ENCODE results near the gene ELOVL2. TPM values are rescaled to one million over a fixed set of nuclear protein-coding genes. Genes with fewer than 3 reads are reported as not detected.

Gene ELOVL2
- total RNA-seq, 2 experiments from 2014 or later = not detected

DNA sequence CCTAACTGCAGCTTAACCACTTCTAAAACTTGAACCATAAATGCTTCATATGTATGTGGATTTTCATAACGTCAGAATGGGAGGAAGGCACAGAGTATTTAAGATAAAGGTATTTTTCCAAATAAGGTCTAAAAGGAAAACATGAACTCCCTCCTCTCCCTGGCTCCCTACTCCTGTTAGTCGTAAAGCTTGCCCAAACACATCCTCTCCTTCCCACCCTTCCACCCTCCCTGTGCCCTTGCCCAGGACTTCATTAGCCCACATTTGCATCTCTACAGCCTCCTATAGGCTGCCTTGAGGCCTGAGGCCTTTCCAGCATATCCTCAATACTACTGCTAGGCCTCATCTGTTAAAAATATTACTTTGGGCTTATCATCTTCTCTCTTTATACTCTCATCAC is 32.4 kb upstream of the ELOVL2 start:
- peaks cover 4% of the 10 kb centered on the region for H3K27me3 Mint-ChIP-seq (ENCODE audit: low read depth)
- DNase-seq (no peak), ATAC-seq (no peak)
- no peak overlapping the region for H3K27ac Mint-ChIP-seq
- H3K9me3 Mint-ChIP-seq (ENCODE audit: insufficient read depth) = no peaks in the 10 kb centered on the region
- ChIA-PET POLR2A (no interaction called here), CTCF (no interaction called here)
- H3K4me1 Mint-ChIP-seq (ENCODE audit: low read depth) = no peaks in the 10 kb centered on the region
- H3K36me3 Mint-ChIP-seq (ENCODE audit: low read depth) = no peaks in the 10 kb centered on the region
- H3K4me3 Mint-ChIP-seq = no peak overlapping the region

DNA sequence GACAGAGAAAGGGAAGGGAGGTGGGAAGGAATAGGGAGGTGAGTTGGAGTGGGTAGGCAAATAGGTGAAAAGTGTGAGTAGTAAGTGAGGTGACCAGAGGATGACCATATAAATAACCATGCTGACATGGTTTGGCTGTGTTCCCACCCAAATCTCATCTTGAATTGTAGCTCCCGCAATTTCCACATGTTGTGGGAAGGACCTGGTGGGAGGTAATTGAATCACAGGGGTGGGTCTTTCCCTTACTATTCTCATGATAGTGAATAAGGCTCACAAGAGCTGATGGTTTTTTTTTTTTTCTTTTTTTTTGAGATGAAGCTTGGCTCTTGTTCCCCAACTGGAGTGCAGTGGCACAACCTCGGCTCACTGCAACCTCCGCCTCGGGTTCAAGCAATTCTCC is 28.0 kb upstream of the ELOVL2 start:
- Mint-ChIP-seq H3K27ac (no peak overlapping the region), H3K9me3 (ENCODE audit: insufficient read depth) (no peaks in the 10 kb centered on the region), H3K36me3 (ENCODE audit: low read depth) (no peaks in the 10 kb centered on the region), H3K4me3 (no peak overlapping the region), H3K27me3 (ENCODE audit: low read depth) (peaks cover 11% of the 10 kb centered on the region), H3K4me1 (ENCODE audit: low read depth) (no peaks in the 10 kb centered on the region)
- ChIA-PET POLR2A (no interaction called here), CTCF (no interaction called here)
- DNase-seq (no peak), ATAC-seq (no peak)

DNA sequence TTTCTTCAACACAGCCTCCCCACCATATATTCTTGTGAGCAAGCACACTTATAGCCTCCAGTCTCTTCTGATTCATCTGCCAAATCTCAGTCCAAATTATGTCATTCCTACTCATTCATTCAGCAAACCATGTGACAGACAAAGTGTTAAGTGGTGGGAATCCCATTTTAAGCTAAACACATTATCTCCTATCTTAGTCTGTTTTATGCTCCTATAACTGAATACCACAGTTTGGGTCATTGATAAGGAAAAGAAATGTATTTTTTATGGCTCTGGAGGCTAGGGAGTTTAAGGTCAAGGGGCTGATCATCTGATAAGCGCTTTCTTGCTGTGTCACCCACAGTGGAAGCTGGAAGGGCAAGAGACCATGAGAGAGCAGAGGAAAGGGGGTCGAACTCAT is 25.7 kb upstream of the ELOVL2 start:
- Mint-ChIP-seq H3K27me3 (ENCODE audit: low read depth) (peaks cover 13% of the 10 kb centered on the region), H3K4me3 (no peak overlapping the region), H3K27ac (no peak overlapping the region), H3K9me3 (ENCODE audit: insufficient read depth) (no peaks in the 10 kb centered on the region), H3K36me3 (ENCODE audit: low read depth) (no peaks in the 10 kb centered on the region), H3K4me1 (ENCODE audit: low read depth) (no peaks in the 10 kb centered on the region)
- DNase-seq (no peak), ATAC-seq (no peak)
- ChIA-PET CTCF (interaction anchor here (1.3 to 2.0 kb wide), 2 partner anchors 15 to 118 kb away, joined by 4 to 8 read pairs; no protein-coding TSS in a partner anchor), POLR2A (no interaction called here)

DNA sequence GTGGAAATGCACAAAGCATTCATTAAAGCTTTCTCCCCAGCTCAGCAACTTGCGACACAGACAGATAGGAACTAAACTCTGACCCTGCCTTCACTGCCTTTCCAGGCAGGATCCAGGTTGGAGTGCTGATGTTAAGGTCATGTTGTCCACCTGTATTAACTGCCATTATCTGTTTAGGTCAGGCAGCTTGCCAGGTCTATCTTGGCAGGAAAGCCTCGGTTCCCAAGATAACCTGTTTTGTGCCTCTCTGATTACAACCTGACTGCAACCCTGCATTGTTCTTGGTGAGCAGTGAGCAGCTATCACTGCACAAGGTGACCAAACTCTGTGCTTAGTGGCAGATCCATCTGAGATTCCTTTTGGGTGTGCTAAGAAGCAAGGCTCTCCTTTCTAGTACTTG is 23.2 kb upstream of the ELOVL2 start:
- POLR2A ChIA-PET = no interaction called here
- H3K27me3 Mint-ChIP-seq (ENCODE audit: low read depth) = peaks cover 13% of the 10 kb centered on the region
- no peaks in the 10 kb centered on the region for H3K36me3 Mint-ChIP-seq (ENCODE audit: low read depth)
- DNase-seq (no peak), ATAC-seq (no peak)
- H3K9me3 Mint-ChIP-seq (ENCODE audit: insufficient read depth) = no peaks in the 10 kb centered on the region
- H3K4me3 Mint-ChIP-seq = no peak overlapping the region
- CTCF ChIA-PET = interaction anchor here (1.0 to 2.2 kb wide), 4 partner anchors 13 to 589 kb away, joined by 3 to 11 read pairs (median 6); partner anchors contain the start of gene SMIM13
- H3K27ac Mint-ChIP-seq = no peak overlapping the region
- no peaks in the 10 kb centered on the region for H3K4me1 Mint-ChIP-seq (ENCODE audit: low read depth)

DNA sequence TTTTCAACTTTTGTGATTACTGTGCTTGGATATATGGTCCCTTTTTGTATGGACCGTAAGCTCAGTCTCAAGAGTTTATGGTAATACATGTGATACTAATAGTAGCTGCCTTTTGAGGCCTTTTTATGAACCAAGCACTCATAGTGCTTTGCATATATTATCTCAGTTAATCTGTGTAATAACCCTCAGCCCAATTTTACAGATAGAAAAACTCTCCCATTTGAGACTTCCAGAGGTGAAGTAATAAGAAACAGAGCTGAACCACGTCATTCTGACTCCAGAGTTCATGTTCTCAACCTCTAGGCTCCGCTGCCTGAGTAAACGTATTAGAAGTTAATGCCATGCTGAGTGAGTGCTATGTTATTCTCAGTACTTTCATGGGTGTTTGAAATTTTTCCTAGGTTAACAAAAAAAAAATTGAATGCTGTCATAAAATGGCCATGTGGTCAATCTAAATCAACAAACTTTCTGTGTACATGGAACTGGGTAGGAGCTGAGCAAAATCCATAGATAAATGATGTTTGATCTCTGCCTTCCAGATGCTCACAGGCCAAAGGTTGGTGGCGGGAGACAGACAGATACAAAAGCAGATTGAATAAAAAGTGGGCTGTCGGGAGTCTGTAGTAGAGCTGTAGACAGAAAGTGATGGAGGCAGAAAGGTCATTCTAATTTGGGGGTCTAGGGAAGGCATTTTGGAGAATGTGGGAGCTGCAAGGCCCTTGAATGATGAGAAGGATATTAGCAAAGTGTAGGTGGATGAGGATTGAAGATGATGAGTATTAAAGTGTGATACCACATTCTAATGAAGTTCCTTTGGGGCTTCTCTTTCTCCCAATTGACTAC is 22.6 kb upstream of the ELOVL2 start:
- POLR2A ChIA-PET = no interaction called here
- H3K36me3 Mint-ChIP-seq (ENCODE audit: low read depth) = no peaks in the 10 kb centered on the region
- ATAC-seq = no peak

DNA sequence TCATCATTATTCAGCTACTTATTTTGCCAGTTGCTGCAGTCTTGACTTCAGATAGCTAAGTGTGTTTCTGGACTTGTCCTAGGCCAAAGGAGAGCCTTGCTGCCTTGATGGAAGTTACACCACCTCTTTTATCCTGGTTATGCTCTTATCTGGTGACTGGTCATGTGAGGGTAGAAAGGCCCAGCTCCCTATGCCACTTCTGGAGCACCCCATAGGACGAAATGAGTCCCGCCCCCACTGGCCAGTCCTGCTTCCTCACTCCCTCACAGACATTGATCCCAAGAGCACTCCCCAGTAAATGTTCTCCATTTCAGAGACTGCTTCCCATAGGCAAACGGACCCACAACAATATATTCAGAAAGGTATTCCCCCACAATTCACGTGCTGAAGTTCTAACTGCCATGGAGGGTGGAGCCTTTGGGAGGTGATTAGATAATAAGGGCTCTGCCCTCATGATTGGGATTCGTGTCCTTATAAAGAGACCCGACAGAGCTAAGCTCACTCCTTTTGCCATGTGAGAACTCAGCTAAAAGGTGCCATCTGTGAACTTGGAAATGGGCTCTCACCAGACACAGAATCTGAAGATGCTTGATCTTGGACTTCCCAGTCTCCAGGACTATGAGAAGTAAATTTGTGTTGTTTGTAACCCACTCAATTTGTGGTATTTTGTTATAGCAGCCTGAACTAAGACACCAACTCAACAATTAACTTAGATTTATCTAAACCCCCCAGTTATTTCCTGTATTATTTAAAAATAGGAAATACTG is 21.5 kb upstream of the ELOVL2 start:
- Mint-ChIP-seq H3K4me3 (no peak overlapping the region), H3K36me3 (ENCODE audit: low read depth) (no peaks in the 10 kb centered on the region), H3K9me3 (ENCODE audit: insufficient read depth) (no peaks in the 10 kb centered on the region), H3K27ac (no peak overlapping the region), H3K27me3 (ENCODE audit: low read depth) (peaks cover 11% of the 10 kb centered on the region), H3K4me1 (ENCODE audit: low read depth) (no peaks in the 10 kb centered on the region)
- ChIA-PET CTCF (interaction anchor here (1.1 to 2.2 kb wide), 8 partner anchors 9 to 587 kb away, joined by 3 to 11 read pairs (median 4); partner anchors contain the start of gene SMIM13), POLR2A (no interaction called here)
- DNase-seq (no peak), ATAC-seq (no peak)

More for the DNA sequence above, 22.6 kb upstream of the ELOVL2 start:
- H3K4me1 Mint-ChIP-seq (ENCODE audit: low read depth) = no peaks in the 10 kb centered on the region
- H3K4me3 Mint-ChIP-seq = no peak overlapping the region
- DNase-seq = no peak
- peaks cover 11% of the 10 kb centered on the region for H3K27me3 Mint-ChIP-seq (ENCODE audit: low read depth)
- H3K27ac Mint-ChIP-seq = no peak overlapping the region
- no peaks in the 10 kb centered on the region for H3K9me3 Mint-ChIP-seq (ENCODE audit: insufficient read depth)
- CTCF ChIA-PET = interaction anchor here (0.6 to 2.2 kb wide), 6 partner anchors 14 to 588 kb away, joined by 3 to 11 read pairs (median 4); partner anchors contain the start of gene SMIM13

DNA sequence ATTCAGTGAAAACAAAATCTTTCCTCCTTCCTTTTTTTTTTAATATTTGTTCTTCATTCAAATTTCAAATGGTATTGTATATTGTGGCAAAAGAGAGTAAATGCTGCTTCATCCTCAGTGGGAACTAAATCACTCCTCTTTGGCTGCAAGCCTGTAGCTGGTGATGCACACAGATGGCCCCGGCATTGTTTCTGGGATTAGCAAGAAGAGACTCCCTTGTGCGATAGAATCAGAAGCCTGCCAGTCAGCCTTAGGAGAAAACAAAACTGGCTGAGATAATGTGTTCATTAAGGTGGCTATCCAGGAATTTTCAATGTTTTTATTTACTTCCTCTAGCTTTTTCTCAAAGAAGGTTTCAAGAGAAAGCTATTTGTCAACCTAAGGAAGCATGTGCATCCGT is 20.7 kb upstream of the ELOVL2 start:
- Mint-ChIP-seq H3K27ac (no peak overlapping the region), H3K9me3 (ENCODE audit: insufficient read depth) (no peaks in the 10 kb centered on the region), H3K36me3 (ENCODE audit: low read depth) (no peaks in the 10 kb centered on the region), H3K4me1 (ENCODE audit: low read depth) (no peaks in the 10 kb centered on the region), H3K4me3 (no peak overlapping the region), H3K27me3 (ENCODE audit: low read depth) (peaks cover 11% of the 10 kb centered on the region)
- ATAC-seq (no peak), DNase-seq (no peak)
- ChIA-PET CTCF (interaction anchor here (1.1 to 1.9 kb wide), 4 partner anchors 10 to 110 kb away, joined by 3 to 7 read pairs (median 4); no protein-coding TSS in a partner anchor), POLR2A (no interaction called here)

DNA sequence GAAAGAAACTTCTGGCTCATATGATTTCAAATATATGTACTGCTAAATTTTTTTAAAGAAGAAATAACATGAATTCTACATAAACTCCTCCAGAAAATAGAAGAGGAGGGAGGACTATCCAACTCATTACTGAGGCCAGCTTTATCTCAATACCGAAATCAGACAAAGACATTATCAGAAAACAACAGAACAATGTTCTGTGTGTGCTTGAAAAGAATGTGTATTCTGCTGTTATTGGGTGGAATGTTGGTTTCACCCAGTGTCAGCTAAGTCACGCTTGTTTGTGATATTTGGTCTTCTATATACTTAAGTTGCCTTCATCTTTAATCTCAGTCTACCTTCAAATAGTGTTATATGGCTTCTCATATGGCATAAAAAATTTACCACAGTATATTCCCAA is 18.6 kb upstream of the ELOVL2 start:
- no peaks in the 10 kb centered on the region for H3K9me3 Mint-ChIP-seq (ENCODE audit: insufficient read depth)
- peaks cover 6% of the 10 kb centered on the region for H3K27me3 Mint-ChIP-seq (ENCODE audit: low read depth)
- DNase-seq = no peak
- no peak overlapping the region for H3K27ac Mint-ChIP-seq
- no peaks in the 10 kb centered on the region for H3K4me1 Mint-ChIP-seq (ENCODE audit: low read depth)
- no peaks in the 10 kb centered on the region for H3K36me3 Mint-ChIP-seq (ENCODE audit: low read depth)
- ATAC-seq = no peak
- ChIA-PET POLR2A (no interaction called here), CTCF (no interaction called here)
- no peak overlapping the region for H3K4me3 Mint-ChIP-seq

DNA sequence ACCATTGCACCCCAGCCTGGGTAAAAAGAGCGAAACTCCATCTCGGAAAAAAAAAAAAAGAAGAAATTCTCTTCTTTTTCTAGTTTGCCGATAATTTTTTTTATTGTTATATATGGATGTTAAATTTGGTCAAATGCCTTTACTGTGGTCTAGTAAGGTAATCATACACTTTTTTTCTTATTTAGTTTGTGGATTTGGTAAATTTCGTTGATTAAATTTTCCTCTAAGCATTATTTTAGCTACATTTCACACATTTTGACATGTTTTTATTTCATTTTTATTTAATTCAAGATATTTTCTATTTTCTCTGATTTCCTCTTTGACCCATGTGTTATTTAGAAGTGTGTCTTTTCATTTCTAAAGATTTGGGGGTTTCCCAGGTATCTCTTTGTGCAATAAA is 18.0 kb upstream of the ELOVL2 start:
- CTCF ChIA-PET = no interaction called here
- H3K27me3 Mint-ChIP-seq (ENCODE audit: low read depth) = peaks cover 4% of the 10 kb centered on the region

DNA sequence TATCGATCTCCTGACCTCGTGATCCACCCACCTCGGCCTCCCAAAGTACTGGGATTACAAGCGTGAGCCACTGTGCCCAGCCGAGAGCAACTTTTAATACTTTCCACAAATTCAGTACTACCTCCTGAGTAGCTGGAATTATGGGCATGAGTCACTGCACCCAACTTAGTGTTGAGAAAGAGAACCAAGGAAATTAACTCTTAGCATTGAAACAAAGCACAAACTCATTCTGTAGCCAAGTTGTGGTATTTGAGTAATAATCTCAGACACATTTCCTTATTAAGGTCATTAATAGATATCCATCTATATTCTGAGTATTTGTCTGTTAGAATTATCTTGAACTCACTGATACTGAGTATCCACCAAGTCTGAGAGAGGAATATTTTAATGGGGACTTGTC is 14.3 kb upstream of the ELOVL2 start:
- ChIA-PET POLR2A (no interaction called here), CTCF (interaction anchor here (0.6 kb wide), 1 partner anchor 441 kb away, joined by 3 read pairs; no protein-coding TSS in a partner anchor)
- Mint-ChIP-seq H3K4me3 (no peak overlapping the region), H3K27me3 (ENCODE audit: low read depth) (peaks cover 8% of the 10 kb centered on the region), H3K4me1 (ENCODE audit: low read depth) (no peaks in the 10 kb centered on the region), H3K27ac (no peak overlapping the region), H3K9me3 (ENCODE audit: insufficient read depth) (no peaks in the 10 kb centered on the region), H3K36me3 (ENCODE audit: low read depth) (no peaks in the 10 kb centered on the region)
- ATAC-seq (no peak), DNase-seq (no peak)

More for the DNA sequence above, 18.0 kb upstream of the ELOVL2 start:
- no peak for DNase-seq
- ATAC-seq = no peak
- Mint-ChIP-seq H3K36me3 (ENCODE audit: low read depth) (no peaks in the 10 kb centered on the region), H3K4me3 (no peak overlapping the region), H3K27ac (no peak overlapping the region), H3K4me1 (ENCODE audit: low read depth) (no peaks in the 10 kb centered on the region), H3K9me3 (ENCODE audit: insufficient read depth) (no peaks in the 10 kb centered on the region)
- POLR2A ChIA-PET = no interaction called here

DNA sequence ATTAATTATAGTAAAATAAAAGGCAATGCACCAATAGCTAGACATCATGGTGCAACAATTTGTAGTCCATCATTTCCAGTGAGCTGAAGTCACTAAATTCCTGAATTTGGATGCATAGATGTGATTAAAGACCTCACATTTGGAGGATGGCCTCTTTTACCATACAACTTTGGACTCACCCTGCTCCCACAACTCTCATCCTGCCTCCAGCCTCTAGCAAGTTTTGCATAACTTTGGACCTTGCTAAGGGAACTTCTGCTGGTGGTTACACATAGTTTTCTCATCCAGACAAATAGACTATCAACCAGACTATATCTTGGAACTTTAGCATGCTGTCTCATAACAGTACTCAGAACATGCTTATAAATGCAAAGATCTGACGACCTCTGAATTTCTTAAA is 12.8 kb upstream of the ELOVL2 start:
- Mint-ChIP-seq H3K36me3 (ENCODE audit: low read depth) (no peaks in the 10 kb centered on the region), H3K27ac (no peak overlapping the region), H3K4me1 (ENCODE audit: low read depth) (no peaks in the 10 kb centered on the region), H3K4me3 (no peak overlapping the region), H3K9me3 (ENCODE audit: insufficient read depth) (no peaks in the 10 kb centered on the region), H3K27me3 (ENCODE audit: low read depth) (peaks cover 10% of the 10 kb centered on the region)
- CTCF ChIA-PET = interaction anchor here (1.1 to 2.0 kb wide), 2 partner anchors 12 to 439 kb away, joined by 3 to 9 read pairs; no protein-coding TSS in a partner anchor
- no peak for ATAC-seq
- POLR2A ChIA-PET = no interaction called here
- no peak for DNase-seq

DNA sequence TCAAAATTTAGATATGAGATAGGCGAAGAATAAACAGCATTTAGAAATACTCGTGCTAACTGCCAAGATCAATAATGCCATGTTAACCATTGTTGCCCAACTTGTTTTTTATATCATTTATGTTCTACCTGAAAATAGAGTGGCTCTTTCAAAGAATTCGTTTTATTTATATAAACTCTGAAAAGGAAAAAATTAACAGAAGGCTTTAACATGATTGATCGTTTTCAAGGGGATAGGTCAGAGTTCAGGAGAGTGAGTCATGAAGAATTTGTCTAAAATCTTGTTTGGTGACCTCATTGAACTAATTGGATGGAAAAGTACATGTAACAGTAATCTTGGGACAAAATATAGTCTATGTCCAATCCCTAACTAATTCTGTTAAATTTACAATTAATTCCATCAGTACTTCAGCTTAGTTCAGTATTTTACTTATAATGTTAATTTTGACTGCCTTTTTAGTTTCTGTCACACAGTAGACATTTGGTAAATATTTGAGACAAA is 11.1 kb upstream of the ELOVL2 start:
- ATAC-seq = no peak
- H3K36me3 Mint-ChIP-seq (ENCODE audit: low read depth) = no peaks in the 10 kb centered on the region

More for the DNA sequence above, 11.1 kb upstream of the ELOVL2 start:
- Mint-ChIP-seq H3K27ac (no peak overlapping the region), H3K9me3 (ENCODE audit: insufficient read depth) (no peaks in the 10 kb centered on the region), H3K27me3 (ENCODE audit: low read depth) (peaks cover 19% of the 10 kb centered on the region), H3K4me1 (ENCODE audit: low read depth) (no peaks in the 10 kb centered on the region), H3K4me3 (no peak overlapping the region)
- ChIA-PET CTCF (interaction anchor here (1.2 to 1.8 kb wide), 2 partner anchors 14 to 101 kb away, joined by 4 to 8 read pairs; no protein-coding TSS in a partner anchor), POLR2A (no interaction called here)
- no peak for DNase-seq

Data from activated CD8-positive, alpha-beta T cell treated with anti-CD3 and anti-CD28 coated beads, Interleukin-2, amount 10 ng/mL, durations not matched to agents 7 days and 5 days (primary cell).